ENCODE data around the gene FILIP1L.

DNA sequence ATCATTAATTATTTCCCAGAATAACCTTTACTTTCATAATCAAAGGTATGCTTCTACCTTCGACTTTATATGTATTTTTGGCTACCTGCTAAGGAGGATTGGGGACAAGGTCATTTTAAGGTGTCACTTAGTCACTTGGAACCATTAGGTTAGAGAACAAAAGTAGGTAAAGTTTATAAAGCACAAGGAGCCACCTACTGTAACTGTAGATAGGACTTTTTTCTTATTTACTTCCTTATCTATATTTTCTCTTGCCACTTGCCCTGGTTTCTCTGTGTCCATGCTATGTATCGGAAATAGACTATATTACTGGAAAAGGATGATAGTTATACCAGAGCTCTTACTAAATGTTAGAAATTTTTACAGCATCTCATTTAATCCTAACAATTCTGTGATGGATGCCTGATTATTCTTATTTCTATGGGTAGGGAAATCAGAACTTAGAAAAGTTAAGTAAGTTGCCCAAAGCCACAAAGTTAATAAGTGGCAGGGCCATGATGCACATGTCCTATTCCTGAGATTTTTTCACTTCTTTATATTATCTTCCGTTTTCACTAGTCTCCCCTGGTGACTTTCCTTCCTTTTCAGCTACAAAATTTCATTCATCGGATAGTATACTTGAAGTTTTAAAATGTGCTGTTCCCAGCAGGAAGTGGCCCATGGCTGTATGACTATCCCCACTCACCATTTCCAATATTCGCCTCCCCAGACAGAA, 164.2 kb downstream of the FILIP1L start:
- TF ChIP-seq EP300 (IDR thresholded peaks at IDR 0.05; ENCODE audit: borderline replicate concordance) (no peak), NFIC (IDR thresholded peaks at IDR 0.05) (no peak), TCF12 (IDR thresholded peaks at IDR 0.05; ENCODE audit: low read depth) (no peak), TEAD4 (IDR thresholded peaks at IDR 0.05) (no peak), YY1 (IDR thresholded peaks at IDR 0.05; ENCODE audit: low read depth) (no peak), EGR1 (IDR thresholded peaks at IDR 0.05) (no peak), CREB1 (IDR thresholded peaks at IDR 0.05; ENCODE audit: low read depth) (no peak), CEBPB (IDR thresholded peaks at IDR 0.05) (no peak), FOXM1 (IDR thresholded peaks at IDR 0.05; ENCODE audit: borderline replicate concordance, low read depth) (no peak), ZBTB7A (IDR thresholded peaks at IDR 0.05; ENCODE audit: low read depth) (no peak), TAF1 (IDR thresholded peaks at IDR 0.05; ENCODE audit: low read depth) (no peak)
- TF ChIP-seq, protein P1, sequence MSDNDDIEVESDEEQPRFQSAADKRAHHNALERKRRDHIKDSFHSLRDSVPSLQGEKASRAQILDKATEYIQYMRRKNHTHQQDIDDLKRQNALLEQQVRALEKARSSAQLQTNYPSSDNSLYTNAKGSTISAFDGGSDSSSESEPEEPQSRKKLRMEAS (IDR thresholded peaks at IDR 0.05), result no peak
- TF ChIP-seq, protein P2, sequence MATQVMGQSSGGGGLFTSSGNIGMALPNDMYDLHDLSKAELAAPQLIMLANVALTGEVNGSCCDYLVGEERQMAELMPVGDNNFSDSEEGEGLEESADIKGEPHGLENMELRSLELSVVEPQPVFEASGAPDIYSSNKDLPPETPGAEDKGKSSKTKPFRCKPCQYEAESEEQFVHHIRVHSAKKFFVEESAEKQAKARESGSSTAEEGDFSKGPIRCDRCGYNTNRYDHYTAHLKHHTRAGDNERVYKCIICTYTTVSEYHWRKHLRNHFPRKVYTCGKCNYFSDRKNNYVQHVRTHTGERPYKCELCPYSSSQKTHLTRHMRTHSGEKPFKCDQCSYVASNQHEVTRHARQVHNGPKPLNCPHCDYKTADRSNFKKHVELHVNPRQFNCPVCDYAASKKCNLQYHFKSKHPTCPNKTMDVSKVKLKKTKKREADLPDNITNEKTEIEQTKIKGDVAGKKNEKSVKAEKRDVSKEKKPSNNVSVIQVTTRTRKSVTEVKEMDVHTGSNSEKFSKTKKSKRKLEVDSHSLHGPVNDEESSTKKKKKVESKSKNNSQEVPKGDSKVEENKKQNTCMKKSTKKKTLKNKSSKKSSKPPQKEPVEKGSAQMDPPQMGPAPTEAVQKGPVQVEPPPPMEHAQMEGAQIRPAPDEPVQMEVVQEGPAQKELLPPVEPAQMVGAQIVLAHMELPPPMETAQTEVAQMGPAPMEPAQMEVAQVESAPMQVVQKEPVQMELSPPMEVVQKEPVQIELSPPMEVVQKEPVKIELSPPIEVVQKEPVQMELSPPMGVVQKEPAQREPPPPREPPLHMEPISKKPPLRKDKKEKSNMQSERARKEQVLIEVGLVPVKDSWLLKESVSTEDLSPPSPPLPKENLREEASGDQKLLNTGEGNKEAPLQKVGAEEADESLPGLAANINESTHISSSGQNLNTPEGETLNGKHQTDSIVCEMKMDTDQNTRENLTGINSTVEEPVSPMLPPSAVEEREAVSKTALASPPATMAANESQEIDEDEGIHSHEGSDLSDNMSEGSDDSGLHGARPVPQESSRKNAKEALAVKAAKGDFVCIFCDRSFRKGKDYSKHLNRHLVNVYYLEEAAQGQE (IDR thresholded peaks at IDR 0.05; ENCODE audit: low read depth), result no peak
- TF ChIP-seq, protein P3, sequence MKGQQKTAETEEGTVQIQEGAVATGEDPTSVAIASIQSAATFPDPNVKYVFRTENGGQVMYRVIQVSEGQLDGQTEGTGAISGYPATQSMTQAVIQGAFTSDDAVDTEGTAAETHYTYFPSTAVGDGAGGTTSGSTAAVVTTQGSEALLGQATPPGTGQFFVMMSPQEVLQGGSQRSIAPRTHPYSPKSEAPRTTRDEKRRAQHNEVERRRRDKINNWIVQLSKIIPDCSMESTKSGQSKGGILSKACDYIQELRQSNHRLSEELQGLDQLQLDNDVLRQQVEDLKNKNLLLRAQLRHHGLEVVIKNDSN (IDR thresholded peaks at IDR 0.05), result no peak
